B cell (primary cell): ENCODE measurements around the gene IFITM1. TPM values are rescaled to one million over a fixed set of nuclear protein-coding genes. Genes with fewer than 3 reads are reported as not detected.

ENCODE experiments used
- ATAC-seq: fragments of 200-7000 bp; cut with Tn5 transposase; one replicate; pipeline ENCODE4 v1.10.0; 2021; ENCODE audit warnings: low read depth, mild to moderate bottlenecking, moderate number of reproducible peaks, moderate library complexity
- CTCF ChIA-PET: fragments of 350-600 bp; sonication (Branson Sonifier 250); formaldehyde crosslinking; loops from one replicate; lab custom pipeline; 2021; ENCODE audit warnings: antibody characterized with exemption, inconsistent platforms; lab: Charles Lee
- POLR2A ChIA-PET: fragments of 350-600 bp; sonication (Branson Sonifier 250); formaldehyde crosslinking; loops from one replicate; lab custom pipeline; 2021; ENCODE audit warnings: antibody characterized with exemption; lab: Charles Lee
- DNase-seq: peaks from one replicate; pipeline ENCODE4 v3.0.0; 2013
- H2AFZ ChIP-seq: 2 replicates; pipeline ENCODE4 v1.6.1; 2012; ENCODE audit warnings: mild to moderate bottlenecking, low read depth, low read length; ENCODE audit not compliant: insufficient read depth, poor library complexity, severe bottlenecking
- H3K27ac ChIP-seq, 2 donors: 1 replicate in 1 of 2; 2 replicates in 1 of 2; pipeline ENCODE4 v1.5.1; 2012 to 2013; ENCODE audit warnings: low read length in 2 of 2, mild to moderate bottlenecking in 2 of 2, moderate library complexity in 1 of 2
- H3K27me3 ChIP-seq, 4 experiments: fragments of 200-600 bp in 1 of 4; sonication (generic) in 1 of 4; replicated peaks in 1 of 4; 1 replicate in 2 of 4; 2 replicates in 2 of 4; pipeline versions ENCODE4 v1.6.1 to v1.7.0; 2013 to 2016; ENCODE audit warnings: low read length in 3 of 4, mild to moderate bottlenecking in 2 of 4, mixed read lengths in 1 of 4, moderate library complexity in 1 of 4; ENCODE audit not compliant: insufficient read depth in 4 of 4, control insufficient read depth in 3 of 4; ENCODE audit errors: control extremely low read depth in 1 of 4
- H3K36me3 ChIP-seq, 2 experiments: replicated peaks in 1 of 2; 1 replicate in 1 of 2; 2 replicates in 1 of 2; pipeline versions ENCODE4 v1.6.1 to v1.7.1; 2013; ENCODE audit warnings: low read length in 1 of 2; ENCODE audit not compliant: insufficient read depth in 2 of 2, control insufficient read depth in 1 of 2; ENCODE audit errors: control extremely low read depth in 1 of 2, extremely low read depth in 1 of 2
- H3K4me1 ChIP-seq, 2 donors: fragments of 200-600 bp in 1 of 2; sonication (generic) in 1 of 2; 1 replicate in 1 of 2; 2 replicates in 1 of 2; pipeline versions ENCODE4 v1.5.1 to v1.6.1; 2013 to 2017; ENCODE audit warnings: low read length in 2 of 2; ENCODE audit not compliant: control insufficient read depth in 2 of 2, insufficient read depth in 2 of 2
- H3K4me2 ChIP-seq: replicated peaks from 2 replicates; pipeline ENCODE3; 2012; ENCODE audit warnings: mild to moderate bottlenecking, low read depth, low read length; ENCODE audit not compliant: poor library complexity, severe bottlenecking
- H3K4me3 ChIP-seq, 5 experiments: fragments of 200-600 bp in 1 of 5; sonication (generic) in 1 of 5; 1 replicate in 3 of 5; 2 replicates in 2 of 5; pipeline versions ENCODE4 v1.5.1 to v1.7.0; 2011 to 2016; ENCODE audit warnings: low read length in 4 of 5, mild to moderate bottlenecking in 4 of 5, low read depth in 2 of 5, control low read depth in 1 of 5, moderate library complexity in 1 of 5; ENCODE audit not compliant: insufficient read depth in 1 of 5; ENCODE audit errors: control extremely low read depth in 1 of 5, extremely low read depth in 1 of 5
- H3K79me2 ChIP-seq: fragments of 200-600 bp; sonication (generic); one replicate; pipeline ENCODE4 v1.6.0; 2016; ENCODE audit warnings: low read length; ENCODE audit not compliant: control insufficient read depth, insufficient read depth
- H3K9ac ChIP-seq: fragments of 200-600 bp; sonication (generic); 2 replicates; pipeline ENCODE4 v1.6.1; 2017; ENCODE audit warnings: mild to moderate bottlenecking, low read length, moderate library complexity
- H3K9me3 ChIP-seq, 3 donors: one replicate each; pipeline versions ENCODE4 v1.6.1 to v1.7.1; 2013; ENCODE audit warnings: low read length in 2 of 3; ENCODE audit not compliant: control insufficient read depth in 2 of 3, insufficient read depth in 1 of 3; ENCODE audit errors: control extremely low read depth in 1 of 3
- H4K20me1 ChIP-seq: 2 replicates; pipeline ENCODE4 v1.6.0; 2012; ENCODE audit warnings: mild to moderate bottlenecking, low read length; ENCODE audit not compliant: insufficient read depth, control insufficient read depth, poor library complexity, severe bottlenecking
- H3K27ac Mint-ChIP-seq: one replicate; pipeline ENCODE4 v1.8.0; 2021; ENCODE audit warnings: mixed read lengths
- H3K27me3 Mint-ChIP-seq: one replicate; pipeline ENCODE4 v1.8.0; 2021; ENCODE audit warnings: mixed read lengths
- H3K4me1 Mint-ChIP-seq: one replicate; pipeline ENCODE4 v1.8.0; 2021; ENCODE audit warnings: mixed read lengths
- H3K4me3 Mint-ChIP-seq: one replicate; pipeline ENCODE4 v1.8.0; 2021; ENCODE audit warnings: mixed read lengths
- H3K9me3 Mint-ChIP-seq: one replicate; pipeline ENCODE4 v1.8.0; 2022; ENCODE audit warnings: mixed read lengths; ENCODE audit not compliant: insufficient read depth
- CTCF ChIP-seq: fragments of 200-600 bp; IDR thresholded peaks from one replicate; pipeline ENCODE4 v1.8.0; 2022; ENCODE audit warnings: antibody characterized with exemption, mild to moderate bottlenecking
- EZH2 ChIP-seq: IDR thresholded peaks from 2 replicates; pipeline ENCODE4 v1.6.1; 2012; ENCODE audit warnings: borderline replicate concordance, low read depth, mild to moderate bottlenecking, moderate library complexity, low read length; ENCODE audit not compliant: insufficient read depth, poor library complexity, severe bottlenecking
- WGBS: methylation state at CpG from one replicate; pipeline ENCODE4 v1.1.5; 2013; ENCODE audit warnings: missing lambda C conversion rate; ENCODE audit not compliant: insufficient coverage; 5-methylcytosine and 5-hydroxymethylcytosine counted together
- intact Hi-C: fragments of 100-400 bp; cut with micrococcal nuclease; formaldehyde crosslinking; loops from one replicate; pipeline ENCODE4 v1.10.0; 2022
- polyA plus RNA-seq: library from polyadenylated mRNA; depleted of rRNA; stranded (reverse); fragments of >200 nt; gene quantifications from 2 replicates; pipeline ENCODE4 v1.2.3, GENCODE V29; 2012
- total RNA-seq, 2 donors: library from RNA; stranded (reverse); fragments of 120-200 nt in 1 of 2; gene quantifications; 1 replicate in 1 of 2; 2 replicates in 1 of 2; pipeline versions ENCODE4 v1.2.3 to v1.2.4, GENCODE V29; 2013 to 2022

IFITM1 gene
- total and polyA plus RNA-seq, 2 donors (not counting 1 experiment from before 2014, with no cell fraction given) = 19.5 to 83.7 TPM

- Histone ChIP-seq H3K9me3 (peaks cover 0 to 18% (median 5%) of the 10 kb centered on the region in 3 donors), H4K20me1 (no peaks in the 10 kb centered on the region), H3K27ac (peak overlapping the region; percentile 96 to 98), H3K4me2 (peak overlapping the region; percentile 96), H3K36me3 (no peaks in the 10 kb centered on the region), H3K79me2 (peaks cover 11% of the 10 kb centered on the region), H2AFZ (peak overlapping the region; percentile 34), H3K4me3 (peak overlapping the region; percentile 62 to 85 (median 72)), H3K9ac (peak overlapping the region; percentile 82), H3K27me3 (no peaks in the 10 kb centered on the region), H3K4me1 (peaks cover 25 to 32% of the 10 kb centered on the region in 2 donors)
- H3K27me3 Mint-ChIP-seq = no peaks in the 10 kb centered on the region
- ChIA-PET CTCF (interaction anchor here (1.0 to 3.8 kb wide), 6 partner anchors 10 to 62 kb away, joined by 4 to 49 read pairs (median 6); partner anchors contain the start of genes BET1L, NLRP6 and RIC8A), POLR2A (interaction anchor here (1.0 to 3.9 kb wide), 8 partner anchors 10 to 307 kb away, joined by 3 to 34 read pairs (median 8); partner anchors contain the start of genes BET1L, PHRF1 and RIC8A)
- peak overlapping the region; percentile 91 for H3K4me3 Mint-ChIP-seq
- DNase-seq (peak; percentile 96), ATAC-seq (peak; percentile 66)
- intact Hi-C loops = loop anchor here (1.0 to 5.0 kb wide), 7 partner anchors 11 to 86 kb away; partner anchors contain the start of genes BET1L, IFITM2, PGGHG and PSMD13
- peaks cover 34% of the 10 kb centered on the region for H3K4me1 Mint-ChIP-seq
- peak overlapping the region; percentile 94 for H3K27ac Mint-ChIP-seq
- 0% methylated on average over 15 of the region's 21 CpGs for WGBS
- TF ChIP-seq EZH2 = no peak
- peak; percentile 33 for TF ChIP-seq CTCF
- H3K9me3 Mint-ChIP-seq = peaks cover 2% of the 10 kb centered on the region
Observed at GRCh38 chr11:269146-269890, 44.5 kb upstream of the IFITM1 start.
